SU-DHL-6 (cell line): ENCODE results near the gene USO1.

Source experiments
- CTCF ChIP-seq: fragments of 200-600 bp; sonication (generic); IDR thresholded peaks from one replicate; pipeline ENCODE4 v1.5.1; 2017; ENCODE audit warnings: antibody characterized with exemption, mild to moderate bottlenecking, low read length, moderate library complexity; ENCODE audit not compliant: insufficient read depth, poor library complexity, severe bottlenecking
- EZH2phosphoT487 ChIP-seq: fragments of 200-600 bp; sonication (generic), shearing (Covaris generic); conservative IDR thresholded peaks from 2 replicates; pipeline ENCODE4 v1.6.1; 2018; ENCODE audit warnings: mild to moderate bottlenecking, antibody characterized with exemption, low read length, moderate library complexity, mixed read lengths

- TF ChIP-seq CTCF (no peak), EZH2phosphoT487 (no peak)
Measured at GRCh38 chr4:75714011-75714410, 10.4 kb upstream of the USO1 start.
